Astrocyte of the cerebellum (primary cell): Measurements from ENCODE around the gene TMEM167A.

Source experiments
- DNase-seq: peaks from one replicate; pipeline ENCODE4 v3.0.0-alpha.2; 2011; ENCODE audit warnings: low read depth
- H3K4me3 ChIP-seq: 2 replicates; pipeline ENCODE4 v1.5.1; 2011; ENCODE audit warnings: mild to moderate bottlenecking, low read depth, low read length, moderate library complexity
- in situ Hi-C: cut with HindIII; loops from 2 replicates; pipeline ENCODE4 v1.10.0; 2017; ENCODE audit warnings: low sequenced_read_pairs
- TF ChIP-seq, protein P1 (sequence below): IDR thresholded peaks from 2 replicates; pipeline ENCODE4 v1.5.1; 2012; ENCODE audit warnings: low read length, low read depth, moderate library complexity, mild to moderate bottlenecking; ENCODE audit errors: missing control alignments

TMEM167A gene

GRCh38 chr5:83034528-83035207 is 42.5 kb downstream of the TMEM167A start:
- H3K4me3 ChIP-seq, result no peak overlapping the region
- TF ChIP-seq, protein P1, sequence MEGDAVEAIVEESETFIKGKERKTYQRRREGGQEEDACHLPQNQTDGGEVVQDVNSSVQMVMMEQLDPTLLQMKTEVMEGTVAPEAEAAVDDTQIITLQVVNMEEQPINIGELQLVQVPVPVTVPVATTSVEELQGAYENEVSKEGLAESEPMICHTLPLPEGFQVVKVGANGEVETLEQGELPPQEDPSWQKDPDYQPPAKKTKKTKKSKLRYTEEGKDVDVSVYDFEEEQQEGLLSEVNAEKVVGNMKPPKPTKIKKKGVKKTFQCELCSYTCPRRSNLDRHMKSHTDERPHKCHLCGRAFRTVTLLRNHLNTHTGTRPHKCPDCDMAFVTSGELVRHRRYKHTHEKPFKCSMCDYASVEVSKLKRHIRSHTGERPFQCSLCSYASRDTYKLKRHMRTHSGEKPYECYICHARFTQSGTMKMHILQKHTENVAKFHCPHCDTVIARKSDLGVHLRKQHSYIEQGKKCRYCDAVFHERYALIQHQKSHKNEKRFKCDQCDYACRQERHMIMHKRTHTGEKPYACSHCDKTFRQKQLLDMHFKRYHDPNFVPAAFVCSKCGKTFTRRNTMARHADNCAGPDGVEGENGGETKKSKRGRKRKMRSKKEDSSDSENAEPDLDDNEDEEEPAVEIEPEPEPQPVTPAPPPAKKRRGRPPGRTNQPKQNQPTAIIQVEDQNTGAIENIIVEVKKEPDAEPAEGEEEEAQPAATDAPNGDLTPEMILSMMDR, result no peak
- in situ Hi-C loops, result no loop called here
- no peak for DNase-seq

GRCh38 chr5:83034036-83034435 is 43.2 kb downstream of the TMEM167A start:
- no peak for DNase-seq
- TF ChIP-seq, protein P1, result no peak
- in situ Hi-C loops, result no loop called here
- H3K4me3 ChIP-seq, result no peak overlapping the region

DNA sequence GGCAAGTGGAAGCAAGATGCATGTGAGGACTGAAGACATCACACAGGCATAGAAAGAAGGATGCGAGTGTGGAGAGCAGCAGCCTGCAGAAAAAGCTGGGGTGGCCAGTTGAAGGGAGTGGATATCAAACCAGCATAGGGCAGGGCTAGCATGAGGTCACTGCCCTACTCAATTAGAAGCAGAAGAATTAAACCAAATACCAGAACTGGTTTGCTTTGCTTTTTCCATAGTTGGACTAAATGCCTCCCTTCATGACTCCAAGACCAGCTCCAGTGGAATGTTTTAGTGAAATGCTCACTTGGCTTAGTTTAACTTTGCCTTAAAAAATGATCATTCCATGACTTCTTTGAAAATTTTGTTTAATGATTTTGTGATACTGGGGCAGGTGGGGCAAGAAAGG is 45.8 kb downstream of the TMEM167A start:
- in situ Hi-C loops, result no loop called here
- TF ChIP-seq, protein P1, result no peak
- DNase-seq, result no peak
- H3K4me3 ChIP-seq, result no peak overlapping the region

- no peak for DNase-seq
- TF ChIP-seq, protein P1, result no peak
- in situ Hi-C loops, result no loop called here
Observed at GRCh38 chr5:83029912-83030311, 47.3 kb downstream of the TMEM167A start.

GRCh38 chr5:83026930-83027687 is 50.1 kb downstream of the TMEM167A start:
- in situ Hi-C loops, result no loop called here
- DNase-seq, result no peak
- no peak overlapping the region for H3K4me3 ChIP-seq
- TF ChIP-seq, protein P1, result no peak

More at GRCh38 chr5:83029912-83030311, 47.3 kb downstream of the TMEM167A start:
- no peak overlapping the region for H3K4me3 ChIP-seq

DNA sequence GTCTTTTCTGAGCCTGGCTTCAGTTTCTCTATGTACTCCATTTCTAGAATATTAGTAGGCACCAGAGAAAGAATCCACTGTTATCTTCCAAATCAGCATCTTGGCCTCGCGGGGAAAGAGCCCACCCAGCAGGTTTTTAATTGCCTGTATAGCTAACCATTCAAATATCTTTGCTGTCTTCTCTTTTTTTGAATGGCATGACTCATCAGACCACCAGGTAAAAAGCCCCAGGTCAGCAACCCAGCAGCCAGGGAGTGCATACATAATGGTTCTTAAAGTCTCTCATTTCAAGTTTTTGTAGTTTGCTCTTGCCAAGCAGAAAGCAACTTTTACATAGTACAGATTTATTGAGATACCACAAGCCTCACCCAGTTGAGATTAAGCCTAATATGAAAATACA is 50.7 kb downstream of the TMEM167A start:
- no peak for DNase-seq
- in situ Hi-C loops, result no loop called here
- no peak overlapping the region for H3K4me3 ChIP-seq
- TF ChIP-seq, protein P1, result no peak
